Stimulated activated CD8-positive, alpha-beta memory T cell treated with anti-CD3 and anti-CD28 coated beads, Interleukin-2, amount 100 ng/mL, for 48 hours (primary cell): ENCODE data around the gene COL4A2.
"Not testable (repeated sequence)": the region's sequence is repeated elsewhere in the genome, so short reads cannot be mapped to it uniquely, and the experiment has no call there.

Experiments
- DNase-seq, 2 donors: peaks; one replicate each; pipeline ENCODE4 v3.0.0-alpha.2; 2020; ENCODE audit warnings: low read depth in 2 of 2

COL4A2 gene

DNA sequence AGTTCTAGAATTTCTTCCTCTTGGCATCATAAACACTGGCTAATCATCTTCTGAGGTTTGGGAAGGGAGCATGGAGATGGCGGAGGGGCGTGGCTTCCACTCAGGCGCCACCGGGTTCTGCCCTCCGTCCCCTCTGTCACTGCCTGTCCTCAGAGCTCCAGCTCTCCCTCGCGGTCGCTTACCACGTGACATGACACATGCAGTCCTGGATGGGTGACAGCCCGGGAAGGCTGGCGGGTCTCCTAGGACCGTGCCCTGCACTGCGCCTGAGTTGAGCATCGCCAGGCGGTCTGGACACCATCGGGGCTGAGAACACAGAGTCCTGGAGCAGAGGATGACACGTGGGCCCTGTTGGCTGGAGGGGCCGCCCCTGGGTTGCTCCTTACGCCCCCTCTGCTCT, 131.1 kb downstream of the COL4A2 start:
- no peak for DNase-seq

DNA sequence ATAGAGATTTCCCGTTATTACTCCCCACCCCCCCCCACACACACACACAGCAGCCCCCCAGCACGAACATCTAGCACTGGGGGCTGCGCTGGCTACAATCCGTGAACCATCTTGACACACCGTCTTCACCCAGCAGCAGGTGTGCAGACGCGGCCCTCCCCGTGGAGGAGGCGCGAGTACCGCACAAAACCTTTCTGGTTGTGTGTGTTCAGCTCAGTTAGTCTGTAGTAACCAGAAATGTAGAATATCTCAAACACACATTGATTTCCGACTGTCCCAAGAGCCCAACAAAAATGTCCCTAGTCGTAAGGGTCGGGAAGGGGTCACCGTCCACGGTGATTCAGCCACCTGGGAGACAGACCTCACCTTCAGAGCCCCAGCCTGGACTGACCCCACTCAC, 131.7 kb downstream of the COL4A2 start:
- DNase-seq, result no peak

DNA sequence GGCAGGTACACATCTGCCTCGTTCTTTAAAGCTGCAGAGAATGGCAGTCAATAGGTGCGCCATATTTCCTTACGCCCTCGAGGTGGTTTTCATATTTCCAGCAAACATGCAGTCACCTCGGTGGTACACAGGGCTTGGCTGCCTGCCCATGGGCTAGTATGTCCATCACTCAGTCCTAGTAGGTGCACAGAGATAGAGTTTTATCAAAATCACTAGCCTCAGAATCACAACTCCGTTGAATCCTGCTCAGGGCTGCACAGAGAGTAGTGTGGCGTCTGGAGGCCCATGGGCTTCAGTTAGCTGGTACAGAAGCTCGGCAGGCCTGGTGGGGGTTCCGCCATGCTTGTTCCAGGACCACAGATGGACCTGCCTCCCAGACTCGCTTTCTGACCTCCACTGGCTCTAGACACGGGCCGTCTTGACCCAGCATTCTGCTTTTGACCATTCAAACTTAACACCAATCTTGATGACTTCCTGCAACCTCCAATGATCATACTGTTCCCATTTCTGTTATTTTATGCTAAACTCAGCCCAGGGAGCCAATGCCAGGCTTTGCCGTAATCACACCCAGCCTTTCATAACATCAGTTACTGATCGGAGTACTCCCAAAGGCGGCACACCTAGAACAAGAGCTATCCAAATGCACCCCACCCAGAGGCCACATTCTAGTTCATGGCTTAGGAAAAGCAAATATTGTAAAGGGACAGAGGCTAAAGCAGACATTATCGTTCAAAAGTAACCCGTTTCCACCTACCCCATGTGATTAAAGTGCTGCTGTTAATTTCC, 134.1 kb downstream of the COL4A2 start:
- DNase-seq, result no peak

DNA sequence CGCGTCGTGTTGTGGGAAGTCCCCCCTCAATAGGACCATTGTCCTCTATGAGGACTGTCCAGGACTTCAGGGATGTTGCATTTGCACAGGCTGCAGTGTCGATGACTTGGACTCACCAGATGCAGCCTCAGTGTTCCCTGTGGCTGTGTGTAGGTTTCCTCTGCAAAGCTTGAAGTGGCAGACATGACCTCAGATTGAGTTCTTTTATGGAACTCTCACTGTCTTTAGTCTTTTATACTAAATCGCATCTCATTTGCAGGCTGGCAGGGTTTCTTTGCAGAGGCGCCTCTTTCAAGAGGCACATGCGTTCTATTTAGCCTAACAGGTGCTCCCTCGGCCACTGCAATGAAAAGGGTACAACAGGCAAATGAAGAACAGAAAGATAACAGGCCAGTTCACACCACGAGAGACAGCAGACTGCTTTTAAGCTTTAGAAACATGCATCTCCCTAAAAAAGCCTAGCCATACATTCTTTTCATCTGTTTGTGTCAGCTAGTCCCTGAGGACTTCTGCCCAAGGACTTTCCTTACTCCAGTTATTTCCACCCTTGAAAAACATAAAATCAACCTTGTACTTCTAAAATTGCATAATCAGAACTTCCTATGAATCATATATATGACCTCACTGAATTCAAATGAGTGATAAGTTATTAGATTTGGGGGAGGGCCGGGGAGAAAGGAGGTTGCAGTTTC, 136.0 kb downstream of the COL4A2 start:
- DNase-seq, result no peak

DNA sequence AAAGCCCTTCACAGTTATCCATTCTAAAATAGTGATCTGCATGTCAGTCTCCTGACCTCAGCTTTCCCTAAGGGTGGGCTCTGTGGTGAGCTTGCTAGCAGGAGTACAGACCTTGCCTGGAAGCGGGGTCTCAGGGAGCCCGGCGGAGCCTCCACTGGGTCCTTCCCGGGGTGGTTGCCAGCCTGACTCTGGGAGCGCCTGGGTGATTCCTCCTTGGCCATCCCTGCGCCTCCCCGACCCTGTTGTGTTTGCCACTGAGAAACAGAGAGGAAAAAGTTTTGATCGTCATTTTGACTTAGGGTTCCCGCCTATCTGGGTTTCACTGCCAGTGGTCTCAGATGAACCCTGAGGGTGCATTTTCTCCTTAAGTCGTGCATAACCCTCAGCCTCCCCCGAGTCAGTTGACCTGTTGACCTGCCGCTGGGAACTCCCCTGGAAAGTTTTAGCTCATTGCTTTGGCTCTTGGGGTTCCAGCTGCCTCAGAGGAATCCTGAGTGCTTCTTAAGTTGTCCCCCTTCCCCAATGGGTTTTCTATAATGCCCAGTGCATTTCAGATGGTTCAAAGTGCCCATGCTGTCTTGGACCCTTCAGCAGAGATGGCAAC, 136.6 kb downstream of the COL4A2 start:
- DNase-seq, result no peak

DNA sequence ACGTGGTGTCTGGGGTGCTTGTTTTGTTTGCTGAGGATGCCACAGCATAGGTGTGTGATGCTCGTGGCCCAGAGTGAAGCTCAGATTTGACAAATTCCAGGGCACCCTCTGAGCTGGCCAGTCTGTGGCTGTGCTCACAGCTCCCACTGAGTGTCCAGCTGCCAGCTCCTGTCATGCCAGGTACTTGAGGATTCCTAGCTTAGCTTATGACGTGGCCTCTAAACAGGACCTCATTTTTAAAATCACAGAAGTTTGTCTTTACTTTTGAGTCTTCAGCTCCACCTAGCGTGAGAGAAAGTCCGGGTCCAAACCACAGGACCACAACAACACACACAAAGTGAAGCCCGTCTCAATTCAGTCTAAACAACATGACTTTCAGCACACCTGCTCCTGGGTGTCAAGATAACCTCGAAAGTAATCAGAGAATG, 137.2 kb downstream of the COL4A2 start:
- no peak for DNase-seq

DNA sequence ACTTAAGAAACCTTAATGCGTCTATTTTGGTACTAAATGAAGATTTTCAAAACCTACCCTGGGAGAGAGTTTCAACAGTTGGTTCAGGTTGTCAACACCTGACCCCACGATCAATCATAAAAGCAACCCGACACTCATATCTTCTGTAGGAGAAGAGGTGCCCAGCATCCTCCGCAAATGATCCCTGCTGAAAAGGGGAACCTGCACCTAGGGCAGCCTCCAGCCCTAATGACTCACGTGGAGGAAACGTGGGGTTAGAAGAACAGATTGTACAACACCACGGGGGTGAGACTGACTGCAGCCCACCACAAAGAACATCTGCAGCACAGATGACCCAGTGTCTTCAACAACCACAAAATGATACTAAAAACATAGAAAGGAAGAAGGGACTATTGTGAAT, 138.1 kb downstream of the COL4A2 start:
- no peak for DNase-seq

DNA sequence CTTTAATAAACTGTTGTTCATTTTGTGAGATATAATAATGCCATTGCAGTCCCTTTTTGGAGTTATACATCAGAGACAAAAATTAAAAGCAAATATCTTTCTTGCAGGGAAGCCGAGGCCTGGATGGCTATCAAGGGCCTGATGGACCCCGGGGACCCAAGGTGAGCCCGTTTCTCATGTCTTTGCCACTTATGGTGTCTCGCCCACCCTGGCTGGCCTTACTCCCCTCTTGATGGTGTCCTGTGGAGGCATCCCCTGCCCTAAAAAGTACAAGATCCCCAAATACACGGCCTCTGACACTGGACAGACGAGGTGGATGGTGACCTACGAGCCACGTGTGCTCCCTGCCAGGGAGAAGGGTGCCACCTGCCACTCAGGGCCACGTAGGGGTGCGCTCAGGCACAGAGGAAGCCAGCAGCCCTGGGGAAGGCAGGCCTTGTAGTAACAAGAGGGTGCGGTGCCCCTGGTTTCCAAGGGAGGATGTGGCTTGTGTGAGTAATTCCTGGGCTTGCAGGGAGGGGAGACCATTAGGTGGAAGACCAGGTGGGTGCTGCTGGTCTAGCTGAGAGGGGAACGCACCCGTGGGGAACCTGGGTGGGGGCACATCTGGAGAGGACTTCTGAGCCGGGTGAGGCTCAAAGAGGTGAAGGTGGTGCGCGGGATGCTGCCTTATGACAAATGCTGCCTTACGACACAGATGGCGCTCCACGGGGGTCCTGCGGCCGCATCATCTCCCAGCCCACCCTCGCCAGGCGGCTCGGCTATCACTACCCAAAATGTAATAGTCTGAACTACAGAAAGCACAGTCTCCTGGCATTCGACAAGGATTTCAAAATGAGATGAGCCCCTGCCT, 138.9 kb downstream of the COL4A2 start:
- no peak for DNase-seq

DNA sequence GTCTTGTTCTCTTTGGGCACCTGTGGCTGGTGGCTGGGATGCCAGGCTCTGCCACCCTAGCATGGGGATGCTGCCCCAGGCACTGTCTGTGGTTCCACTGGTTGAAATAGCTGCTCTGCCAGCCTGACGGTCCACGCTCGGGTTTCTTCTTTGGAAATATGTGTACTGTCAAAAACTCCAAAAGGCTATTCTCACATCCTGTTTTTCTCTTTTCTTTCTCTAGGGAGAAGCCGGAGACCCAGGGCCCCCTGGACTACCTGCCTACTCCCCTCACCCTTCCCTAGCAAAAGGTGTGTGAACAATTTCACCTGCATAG, 139.4 kb downstream of the COL4A2 start:
- no peak for DNase-seq

GRCh38 chr13:110447058-110447511, 140.0 kb downstream of the COL4A2 start:
- DNase-seq, result no peak

- no peak for DNase-seq
These were observed 140.7 kb downstream of the COL4A2 start for GRCh38 chr13:110447801-110448200.

DNA sequence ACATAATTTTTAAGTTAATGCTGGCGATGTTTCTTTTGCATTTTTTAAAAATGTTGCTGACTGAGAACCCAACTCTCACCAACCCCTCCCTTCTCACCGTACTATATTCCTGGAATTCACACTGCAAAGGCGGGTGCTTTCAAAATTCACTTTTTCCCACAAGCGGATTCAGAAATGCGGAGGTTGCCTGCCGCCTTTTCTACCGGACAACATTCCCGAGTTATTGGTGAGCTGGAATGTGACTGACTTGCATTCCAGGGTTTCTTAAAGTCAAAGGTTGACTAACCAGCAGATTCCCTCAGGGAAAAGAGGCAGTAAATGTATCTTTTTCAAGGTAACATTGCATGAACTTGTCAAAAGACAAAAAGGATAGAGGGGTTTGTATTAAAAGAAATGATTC, 141.1 kb downstream of the COL4A2 start:
- no peak for DNase-seq

DNA sequence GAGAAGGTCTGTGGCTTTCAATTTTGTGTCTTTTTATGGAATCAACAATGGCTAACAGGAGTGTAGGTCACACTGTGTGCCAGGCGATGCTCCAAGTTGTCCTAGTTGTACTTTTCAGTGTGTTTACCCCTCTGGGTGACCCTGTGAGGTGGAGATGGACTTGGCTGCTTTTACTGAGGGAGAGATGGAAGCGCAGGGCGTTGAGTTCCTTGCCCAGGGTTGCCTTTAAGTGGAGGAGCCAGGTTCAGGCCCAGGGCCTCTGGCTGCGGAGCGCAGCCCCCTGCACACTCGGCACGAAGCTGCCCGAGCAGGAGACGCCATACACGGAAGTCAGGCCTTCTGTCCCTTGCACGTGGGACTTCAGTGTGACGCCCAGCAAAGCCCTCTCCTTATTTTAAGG, 141.6 kb downstream of the COL4A2 start:
- no peak for DNase-seq

- DNase-seq, result no peak
These were observed 142.3 kb downstream of the COL4A2 start for GRCh38 chr13:110449219-110450015.

DNA sequence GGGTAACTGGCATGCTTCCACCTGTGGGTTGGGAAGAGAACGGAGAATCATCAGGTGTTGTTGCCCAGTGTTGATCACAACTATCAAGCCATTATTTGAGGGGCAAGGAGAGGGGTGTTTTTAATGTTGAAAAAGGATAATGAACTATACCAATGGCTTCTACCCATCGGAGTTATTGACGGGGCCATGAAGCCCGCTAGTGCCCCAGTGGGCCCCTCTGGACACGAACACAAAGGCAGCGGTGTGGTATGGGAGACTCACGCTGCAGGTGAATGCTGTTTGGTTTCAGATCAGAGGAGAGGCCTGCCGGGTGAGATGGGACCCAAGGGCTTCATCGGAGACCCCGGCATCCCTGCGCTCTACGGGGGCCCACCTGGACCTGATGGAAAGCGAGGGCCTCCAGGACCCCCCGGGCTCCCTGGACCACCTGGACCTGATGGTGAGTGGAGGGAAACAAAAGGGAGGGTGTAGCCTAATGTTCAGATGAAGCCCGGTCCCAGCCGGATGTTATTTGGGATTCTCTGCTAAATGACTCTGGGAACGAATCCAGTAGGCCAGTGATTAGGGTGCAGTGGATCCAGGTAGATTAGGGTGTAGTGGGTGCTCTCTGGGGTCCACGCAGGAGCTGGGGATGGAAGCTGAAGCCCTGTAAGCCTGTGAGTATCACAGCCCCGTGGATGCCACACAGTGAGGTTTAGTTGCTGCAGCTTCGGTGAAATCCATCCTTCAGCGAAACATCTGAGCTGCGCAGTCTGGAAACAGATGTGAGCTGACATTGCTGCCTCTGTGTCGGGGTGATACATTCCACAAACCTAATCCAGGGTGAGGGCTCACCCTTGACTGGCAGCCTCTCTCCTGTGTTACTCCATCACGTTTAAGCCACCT, 143.2 kb downstream of the COL4A2 start:
- no peak for DNase-seq

- no peak for DNase-seq
These were observed 144.1 kb downstream of the COL4A2 start for GRCh38 chr13:110450941-110451730.

DNA sequence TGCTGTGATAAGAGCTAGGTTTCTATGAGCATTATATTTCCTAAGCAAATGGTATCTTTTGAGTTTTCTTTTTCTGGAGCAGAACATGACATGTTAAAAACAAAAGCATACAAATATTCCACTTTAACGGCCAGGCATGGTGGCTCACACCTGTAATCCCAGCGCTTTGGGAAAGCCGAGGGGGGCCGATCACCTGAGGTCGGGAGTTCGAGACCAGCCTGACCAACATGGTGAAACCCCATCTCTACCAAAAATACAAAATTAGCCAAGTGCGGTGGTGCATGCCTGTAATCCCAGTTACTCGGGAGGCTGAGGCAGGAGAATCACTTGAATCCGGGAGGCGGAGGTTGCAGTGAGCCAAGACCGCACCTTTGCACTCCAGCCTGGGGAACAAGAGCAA, 146.0 kb downstream of the COL4A2 start:
- DNase-seq, result not testable (repeated sequence)

DNA sequence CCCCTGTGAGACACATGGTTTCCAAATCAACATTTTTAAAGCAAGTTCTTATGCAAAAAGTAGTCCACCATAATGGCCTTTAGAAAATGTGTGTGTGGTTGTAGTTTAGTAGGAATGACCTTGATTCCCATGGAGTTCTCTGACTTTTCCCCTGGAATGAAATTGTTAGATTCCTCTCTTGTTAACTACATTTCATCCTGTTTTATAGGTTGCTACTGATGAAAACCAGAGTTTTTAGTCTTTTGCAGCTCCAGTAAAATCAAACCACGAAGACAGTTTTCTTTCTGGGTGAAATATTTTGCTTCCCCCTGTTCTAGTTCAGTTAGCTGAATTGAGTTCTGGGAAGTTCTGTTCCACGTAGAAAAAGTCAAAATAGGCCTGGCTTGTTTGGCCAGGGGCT, 146.7 kb downstream of the COL4A2 start:
- no peak for DNase-seq

GRCh38 chr13:110454227-110454859, 147.3 kb downstream of the COL4A2 start:
- DNase-seq, result no peak
